HG03460 (cell line): ENCODE measurements around the gene FKBP5.
"Not testable (repeated sequence)": the region's sequence is repeated elsewhere in the genome, so short reads cannot be mapped to it uniquely, and the experiment has no call there.

Source experiments
- ATAC-seq: cut with Tn5 transposase; IDR thresholded peaks from one replicate; pipeline ENCODE4 v1.9.1; 2021; ENCODE audit not compliant: unreplicated experiment

The FKBP5 gene

GRCh38 chr6:35622283-35622682 is 66.4 kb downstream of the FKBP5 start:
- no peak for ATAC-seq

DNA sequence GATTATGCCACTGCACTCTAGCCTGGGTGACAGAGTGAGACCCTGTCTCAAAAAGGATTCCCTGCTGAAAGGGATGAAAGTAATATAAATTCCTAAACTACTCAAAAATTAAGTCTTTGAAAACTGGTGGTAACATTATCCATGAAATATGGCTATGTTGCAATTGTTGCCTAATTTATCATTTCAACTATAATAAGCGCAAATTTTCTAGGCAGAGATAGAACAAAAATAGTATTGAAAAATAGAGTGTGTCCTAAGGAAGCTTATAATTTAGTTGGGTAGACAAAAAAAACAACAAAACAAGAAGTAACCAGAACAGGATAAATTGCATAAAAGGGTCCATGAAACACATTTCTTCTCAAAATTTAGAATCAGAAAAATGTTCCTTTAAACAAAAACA is 68.0 kb downstream of the FKBP5 start:
- no peak for ATAC-seq

- ATAC-seq = no peak
Measured at GRCh38 chr6:35613762-35614161, 75.0 kb downstream of the FKBP5 start.

DNA sequence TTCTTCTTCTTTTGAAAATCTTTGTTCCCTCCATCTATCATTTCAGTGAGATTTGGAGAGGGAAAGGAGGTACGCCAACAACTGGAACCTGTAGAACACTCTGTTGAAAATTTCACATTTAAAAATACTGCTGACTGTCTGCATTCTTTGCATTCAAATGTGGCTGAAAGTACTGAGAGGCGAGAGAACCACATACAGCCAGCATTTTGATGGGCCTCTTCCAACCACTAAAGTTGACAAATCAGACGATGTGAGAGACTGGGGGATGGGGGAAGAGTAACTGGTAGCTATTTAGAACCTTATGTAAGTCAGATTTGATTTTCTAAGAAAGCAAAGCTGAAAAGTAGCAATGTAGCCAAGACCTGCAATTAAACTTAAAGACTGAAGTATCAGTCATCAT is 77.5 kb downstream of the FKBP5 start:
- no peak for ATAC-seq

DNA sequence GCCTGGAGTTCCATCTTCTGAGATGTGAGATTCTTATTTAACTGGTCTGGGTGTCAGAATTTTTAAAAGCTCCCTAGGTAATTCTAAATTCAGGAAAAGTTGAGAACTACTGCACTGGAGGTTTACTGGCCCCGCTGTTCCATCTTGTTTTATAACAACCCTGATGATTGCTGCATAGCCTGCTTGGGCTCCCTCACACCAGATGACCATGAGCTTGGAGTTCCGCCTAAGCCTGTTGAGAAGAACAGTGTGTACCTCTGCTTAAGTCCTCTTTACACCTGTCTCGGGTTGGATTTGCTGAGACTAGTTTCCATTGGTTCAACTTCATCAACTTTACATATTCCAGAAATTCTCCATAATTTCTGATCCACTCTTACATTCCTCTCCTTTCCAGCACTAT is 77.9 kb downstream of the FKBP5 start:
- ATAC-seq = no peak

DNA sequence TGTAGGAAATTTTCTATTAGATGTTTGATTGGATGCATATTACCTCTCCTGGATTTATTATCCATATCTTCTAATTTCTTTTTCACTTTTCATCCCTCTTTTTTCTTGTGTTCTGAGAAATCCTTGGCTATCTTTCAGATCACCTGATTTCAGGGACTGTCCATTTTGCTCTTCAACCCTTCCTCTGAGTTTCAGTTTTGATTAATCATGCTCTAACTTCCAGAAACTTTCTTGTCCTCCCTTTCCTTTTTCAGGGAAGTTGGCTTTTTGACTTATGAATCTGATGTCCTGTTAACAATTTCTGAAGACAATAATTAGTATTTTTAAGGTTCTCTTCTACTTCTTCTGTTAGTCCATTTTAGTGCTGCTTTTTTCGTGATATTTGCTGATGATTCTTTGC is 79.1 kb downstream of the FKBP5 start:
- ATAC-seq = no peak

DNA sequence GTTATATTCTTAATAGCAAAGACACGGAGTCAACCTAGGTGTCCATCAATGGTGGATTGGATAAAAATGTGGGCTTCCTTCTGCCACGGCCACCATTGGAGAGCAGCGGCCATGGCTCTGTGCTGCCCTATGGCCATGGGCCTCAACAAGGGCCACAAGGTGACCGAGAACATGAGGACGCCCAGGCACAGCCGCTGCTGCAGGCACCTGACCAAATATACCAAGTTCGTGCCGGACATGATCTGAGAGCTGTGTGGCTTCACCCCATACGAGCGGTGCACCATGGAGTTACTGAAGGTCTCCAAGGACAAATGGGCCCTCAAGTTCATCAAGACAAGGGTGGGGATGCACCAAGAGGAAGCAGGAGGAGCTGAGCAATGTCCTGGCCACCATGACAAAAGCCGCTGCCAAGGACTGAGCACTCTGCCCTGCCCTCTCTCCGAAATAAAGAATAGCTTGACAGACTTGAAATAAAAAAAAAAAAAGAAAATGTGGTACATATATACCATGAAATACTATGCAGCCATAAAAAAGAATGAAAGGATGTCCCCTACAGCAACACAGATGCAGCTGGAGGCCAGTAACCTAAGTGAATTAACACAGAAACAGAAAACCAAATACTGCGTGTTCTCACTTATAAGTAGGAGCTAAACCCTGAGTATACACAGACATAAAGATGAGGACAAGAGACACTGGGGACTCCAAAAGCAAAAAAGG is 81.0 kb downstream of the FKBP5 start:
- no peak for ATAC-seq

DNA sequence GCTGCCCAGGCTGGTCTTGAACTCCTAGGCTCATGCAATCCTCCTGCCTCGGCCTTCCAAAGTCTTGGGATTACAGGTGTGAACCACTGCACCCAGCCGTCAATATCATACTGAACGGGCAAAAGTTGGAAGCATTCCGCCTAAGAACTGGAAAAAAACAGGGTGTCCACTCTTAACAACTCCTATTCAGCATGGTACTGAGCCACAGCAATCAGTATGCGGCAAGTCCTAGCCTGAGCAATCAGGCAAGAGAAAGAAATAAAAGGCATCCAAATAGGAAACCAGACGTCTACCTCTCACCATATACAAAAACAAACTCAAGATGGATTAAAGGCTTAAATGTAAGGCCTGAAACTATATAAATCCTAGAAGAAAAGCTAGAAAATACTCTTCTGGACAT is 83.1 kb downstream of the FKBP5 start:
- no peak for ATAC-seq

- ATAC-seq = no peak
Measured at GRCh38 chr6:35603326-35604202, 85.2 kb downstream of the FKBP5 start.

- no peak for ATAC-seq
Measured at GRCh38 chr6:35602133-35602946, 86.4 kb downstream of the FKBP5 start.

- no peak for ATAC-seq
Measured at GRCh38 chr6:35601331-35602132, 87.2 kb downstream of the FKBP5 start.

DNA sequence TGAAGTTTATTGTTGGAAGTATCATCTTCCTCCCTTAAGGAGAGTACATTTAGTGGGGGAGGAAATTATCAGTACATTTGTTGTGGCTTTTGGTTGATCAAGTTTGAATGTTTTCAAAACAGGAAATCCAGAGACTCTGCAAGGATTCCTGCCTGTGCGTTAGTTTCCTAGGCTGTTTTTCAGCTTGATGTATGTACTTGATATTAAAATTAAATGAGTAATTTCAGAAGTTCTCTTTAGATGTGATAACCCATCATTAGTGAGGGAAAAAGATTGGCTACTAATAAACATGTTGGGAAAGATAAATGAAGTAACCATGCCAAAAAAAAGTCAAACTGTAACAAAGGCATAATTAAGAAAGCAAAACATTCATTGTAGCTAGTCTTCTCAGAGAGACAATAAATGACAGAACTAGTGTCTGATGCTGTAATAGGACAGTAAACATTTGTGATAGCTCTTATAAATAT is 88.0 kb downstream of the FKBP5 start:
- no peak for ATAC-seq

GRCh38 chr6:35599761-35600658 is 88.7 kb downstream of the FKBP5 start:
- ATAC-seq = no peak

DNA sequence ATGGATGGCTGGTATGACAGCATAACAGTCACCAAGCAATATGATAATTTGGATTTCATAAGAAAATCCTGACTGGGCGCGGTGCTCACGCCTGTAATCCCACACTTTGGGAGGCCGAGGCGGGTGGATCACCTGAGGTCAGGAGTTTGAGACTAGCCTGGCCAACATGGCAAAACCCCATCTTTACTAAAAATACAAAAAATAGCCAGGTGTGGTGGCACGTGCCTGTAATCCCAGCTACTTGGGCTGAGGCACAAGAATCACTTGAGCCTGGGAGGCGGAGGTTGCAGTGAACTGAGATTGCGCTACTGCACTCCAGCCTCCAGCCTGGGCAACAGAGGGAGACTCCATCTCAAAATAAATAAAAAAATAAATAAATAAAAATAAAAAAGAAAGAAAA is 90.1 kb downstream of the FKBP5 start:
- not testable (repeated sequence) for ATAC-seq

DNA sequence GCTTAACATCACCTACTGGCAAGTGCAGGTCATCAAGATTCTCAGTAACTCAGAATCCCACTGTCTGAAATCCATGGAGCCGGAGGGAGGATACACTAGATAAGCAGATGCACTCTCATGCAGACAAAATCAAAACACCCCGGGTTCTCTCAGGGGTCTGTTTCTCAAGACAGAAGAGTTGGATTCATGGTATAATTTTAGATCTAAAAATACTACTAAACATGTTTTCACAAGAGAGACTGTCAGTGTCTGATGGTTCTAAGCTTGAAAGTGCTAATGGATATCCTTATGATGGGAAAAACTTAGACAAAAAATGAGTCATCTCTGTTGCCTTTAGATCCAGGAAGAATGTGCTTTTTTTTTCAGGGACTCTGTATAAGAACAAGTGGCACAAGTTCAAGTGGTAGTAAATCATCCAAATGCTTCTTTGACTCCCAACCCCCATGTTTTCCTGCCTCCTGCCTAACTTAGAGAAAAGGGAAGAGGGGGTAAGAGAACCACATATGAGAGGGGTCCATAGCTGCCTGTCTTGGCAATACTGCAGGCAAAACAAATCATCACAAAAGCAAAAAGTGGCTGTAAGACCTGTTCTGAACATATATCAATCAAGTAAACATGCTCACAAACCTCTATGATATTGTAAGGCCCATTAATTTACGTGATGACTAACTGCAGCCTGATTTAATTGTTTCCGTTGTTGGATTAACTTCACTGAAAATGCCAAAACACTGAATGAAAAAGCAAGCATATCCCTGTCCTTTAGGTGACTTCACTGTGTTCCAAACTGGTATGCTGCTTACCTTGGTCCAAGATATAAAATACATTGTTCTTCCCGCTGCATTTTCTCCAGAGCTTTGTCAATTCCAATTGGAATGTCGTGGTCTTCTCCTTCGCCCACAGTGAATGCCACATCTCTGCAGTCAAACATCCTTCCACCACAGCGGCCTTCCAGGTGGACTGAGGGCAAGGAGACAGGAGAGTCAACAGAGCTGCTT is 92.0 kb downstream of the FKBP5 start:
- no peak for ATAC-seq

DNA sequence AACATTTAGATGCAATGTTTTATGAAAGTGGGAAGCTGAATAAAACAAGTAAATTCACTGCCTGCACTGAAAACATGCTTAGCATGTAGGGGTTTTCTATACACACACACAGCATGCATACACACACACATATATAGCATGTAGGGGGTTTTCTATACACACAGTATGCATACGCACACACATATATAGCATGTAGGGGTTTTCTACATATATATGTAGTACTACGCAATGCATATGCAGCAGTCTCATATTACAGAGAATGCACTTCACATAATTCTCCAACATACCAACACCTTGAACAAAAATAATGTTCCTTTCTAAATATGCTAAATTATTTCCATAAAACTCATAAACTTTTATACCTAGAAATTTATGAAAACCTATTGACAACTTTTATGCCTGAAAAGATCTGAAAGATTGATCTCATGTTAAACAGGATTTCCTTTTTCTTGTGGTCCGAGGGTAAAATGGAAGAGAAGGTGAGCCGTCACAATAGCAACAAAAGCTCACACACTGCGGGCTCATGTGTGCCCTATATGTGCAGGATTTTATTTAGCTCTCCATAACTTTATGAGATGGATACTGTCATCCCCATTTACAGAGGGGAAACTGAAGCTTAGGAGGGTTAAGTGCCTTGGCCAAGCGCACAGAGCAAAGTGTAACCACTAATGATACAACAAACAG is 94.1 kb downstream of the FKBP5 start:
- ATAC-seq = no peak

GRCh38 chr6:35592178-35592577 is 96.5 kb downstream of the FKBP5 start:
- no peak for ATAC-seq

- ATAC-seq = no peak
Measured at GRCh38 chr6:35590622-35591066, 98.1 kb downstream of the FKBP5 start.
